Large intestine (tissue), 3 donors: ENCODE data around the gene PROSER2. TPM values are rescaled to one million over a fixed set of nuclear protein-coding genes. Genes with fewer than 3 reads are reported as not detected.

Source experiments
- DNase-seq, 2 donors: peaks; one replicate each; pipeline versions ENCODE4 v3.0.0 to v3.0.0-alpha.2; 2013
- H3K27ac ChIP-seq: one replicate; pipeline ENCODE4 v1.5.1; 2013; ENCODE audit warnings: low read length
- H3K27me3 ChIP-seq: 2 replicates; pipeline ENCODE4 v1.6.1; 2013; ENCODE audit warnings: low read length; ENCODE audit not compliant: control insufficient read depth, insufficient read depth
- H3K36me3 ChIP-seq: 2 replicates; pipeline ENCODE4 v1.6.1; 2013; ENCODE audit warnings: low read length; ENCODE audit not compliant: control insufficient read depth, insufficient read depth
- H3K4me1 ChIP-seq: one replicate; pipeline ENCODE4 v1.6.1; 2013; ENCODE audit warnings: low read length; ENCODE audit not compliant: control insufficient read depth, insufficient read depth
- H3K4me3 ChIP-seq: one replicate; pipeline ENCODE4 v1.5.1; 2013; ENCODE audit warnings: low read length
- H3K9me3 ChIP-seq: one replicate; pipeline ENCODE4 v1.6.1; 2013; ENCODE audit warnings: mild to moderate bottlenecking, low read depth, low read length, moderate library complexity; ENCODE audit not compliant: control insufficient read depth
- WGBS: methylation state at CpG from one replicate; pipeline ENCODE4 v1.1.5; 2013; ENCODE audit warnings: low lambda C conversion rate; ENCODE audit not compliant: insufficient coverage; 5-methylcytosine and 5-hydroxymethylcytosine counted together
- polyA plus RNA-seq: library from polyadenylated mRNA; unstranded; fragments of 120-200 nt; gene quantifications from one replicate; pipeline ENCODE4 v1.2.1, GENCODE V29; 2013

PROSER2 gene
- polyA plus RNA-seq, 1 donor, result 6.7 TPM

- H3K4me1 ChIP-seq, result no peaks in the 10 kb centered on the region
Observed at GRCh38 chr10:11901833-11902475, 78.8 kb downstream of the PROSER2 start.

DNA sequence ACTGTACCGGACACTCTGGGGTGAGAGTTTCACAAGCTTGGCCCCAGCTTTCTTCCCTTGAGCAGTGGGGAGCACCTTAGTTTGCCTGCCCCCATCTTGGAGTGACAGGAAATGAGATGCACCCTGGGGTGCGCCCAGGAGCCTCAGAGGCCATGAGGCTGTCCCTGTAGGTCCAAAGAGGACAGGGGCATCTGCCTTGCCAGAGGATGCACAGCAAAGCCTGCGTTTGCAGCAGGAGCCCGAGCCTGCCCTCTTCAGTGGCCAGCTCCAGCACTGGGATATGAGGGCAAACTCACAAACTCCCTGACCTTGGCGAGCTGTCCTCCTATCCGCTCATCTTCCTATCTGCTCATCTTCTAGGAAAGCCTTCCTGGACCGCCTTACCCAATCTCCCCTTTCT is 79.5 kb downstream of the PROSER2 start:
- no peak for DNase-seq
- no peaks in the 10 kb centered on the region for H3K27me3 ChIP-seq
- H3K4me1 ChIP-seq, result no peaks in the 10 kb centered on the region
- 93% methylated on average over 3 of the region's 7 CpGs for WGBS
- H3K9me3 ChIP-seq, result no peaks in the 10 kb centered on the region
- H3K36me3 ChIP-seq, result no peaks in the 10 kb centered on the region
- H3K27ac ChIP-seq, result no peak overlapping the region
- H3K4me3 ChIP-seq, result no peak overlapping the region

More at GRCh38 chr10:11901833-11902475, 78.8 kb downstream of the PROSER2 start:
- Histone ChIP-seq H3K4me3 (no peak overlapping the region), H3K36me3 (no peaks in the 10 kb centered on the region), H3K27me3 (no peaks in the 10 kb centered on the region), H3K27ac (no peak overlapping the region), H3K9me3 (no peaks in the 10 kb centered on the region)
- WGBS, result 83% methylated on average over 2 of the region's 23 CpGs
- no peak for DNase-seq

DNA sequence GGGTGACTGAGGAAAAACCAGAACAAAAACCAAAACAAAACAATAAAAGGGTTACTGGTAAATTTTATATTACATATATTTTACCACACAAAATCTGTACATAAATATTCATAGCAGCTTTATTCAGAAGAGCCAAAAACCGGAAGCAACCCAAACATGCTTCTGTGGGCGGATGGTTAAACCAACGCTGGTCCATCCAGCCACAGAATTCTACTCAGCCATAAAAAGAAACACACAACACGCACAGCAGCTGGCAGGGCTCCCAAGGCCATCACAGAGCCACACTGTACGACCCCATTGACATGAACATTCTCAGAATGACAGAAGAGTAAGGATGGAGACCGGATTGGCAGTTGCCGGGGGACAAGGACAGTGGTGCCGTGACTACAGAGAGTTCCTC is 83.6 kb downstream of the PROSER2 start:
- no peaks in the 10 kb centered on the region for H3K9me3 ChIP-seq
- no CpG with 5 or more reads among the region's 8 CpGs for WGBS

DNA sequence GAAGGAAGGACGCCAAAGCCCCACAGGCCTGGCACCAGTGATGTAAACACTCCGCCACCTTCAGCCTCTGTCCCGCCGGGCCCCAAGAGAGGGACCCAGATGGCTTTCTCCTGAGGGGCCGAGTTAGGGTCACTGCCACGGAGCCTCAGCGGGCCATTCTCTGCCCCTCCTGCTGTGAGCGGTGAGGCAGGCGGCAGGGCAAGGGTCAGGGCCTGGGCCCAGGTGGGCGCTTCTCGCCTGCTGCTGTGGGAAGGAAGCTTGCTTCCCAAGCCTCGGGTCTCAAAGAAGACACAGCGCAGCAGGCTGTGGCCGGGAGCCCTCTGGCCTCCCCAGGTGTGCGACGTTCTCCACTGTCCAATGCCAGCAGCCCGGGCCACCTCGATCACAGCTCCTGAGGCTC is 84.8 kb downstream of the PROSER2 start:
- DNase-seq, result no peak
- no peaks in the 10 kb centered on the region for H3K9me3 ChIP-seq
- WGBS, result no CpG with 5 or more reads among the region's 18 CpGs
- no peak overlapping the region for H3K27ac ChIP-seq
- no peaks in the 10 kb centered on the region for H3K27me3 ChIP-seq
- H3K4me1 ChIP-seq, result no peaks in the 10 kb centered on the region
- no peak overlapping the region for H3K4me3 ChIP-seq
- no peaks in the 10 kb centered on the region for H3K36me3 ChIP-seq

More for the DNA sequence above, 83.6 kb downstream of the PROSER2 start:
- DNase-seq, result no peak
- Histone ChIP-seq H3K4me3 (no peak overlapping the region), H3K27ac (no peak overlapping the region), H3K27me3 (no peaks in the 10 kb centered on the region), H3K4me1 (no peaks in the 10 kb centered on the region), H3K36me3 (no peaks in the 10 kb centered on the region)

- H3K36me3 ChIP-seq, result no peaks in the 10 kb centered on the region
- H3K4me1 ChIP-seq, result no peaks in the 10 kb centered on the region
- no CpG with 5 or more reads among the region's 10 CpGs for WGBS
- no peak overlapping the region for H3K4me3 ChIP-seq
- H3K27ac ChIP-seq, result no peak overlapping the region
- H3K9me3 ChIP-seq, result no peaks in the 10 kb centered on the region
- DNase-seq, result no peak
- H3K27me3 ChIP-seq, result no peaks in the 10 kb centered on the region
Observed at GRCh38 chr10:11908536-11908935, 85.4 kb downstream of the PROSER2 start.

DNA sequence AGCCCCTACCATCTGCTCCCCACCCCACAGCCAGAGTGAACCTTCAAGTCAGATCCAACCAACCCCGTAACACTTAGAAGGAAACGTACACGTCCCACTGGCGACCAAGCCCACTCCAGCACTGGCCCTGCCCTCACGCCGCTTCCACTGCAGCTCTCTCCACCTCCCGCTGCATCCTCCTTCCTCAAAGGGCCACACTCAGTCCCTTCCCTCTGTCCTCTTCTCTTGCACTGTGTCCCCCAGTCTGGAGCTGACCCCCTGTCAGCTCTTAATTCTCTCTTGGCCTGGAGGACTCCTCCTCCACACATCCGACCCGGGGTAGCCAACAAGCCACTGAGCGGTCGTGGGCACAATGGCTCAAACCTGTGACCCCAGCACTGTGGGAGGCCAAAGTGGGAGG is 85.8 kb downstream of the PROSER2 start:
- Histone ChIP-seq H3K27ac (no peak overlapping the region), H3K36me3 (no peaks in the 10 kb centered on the region), H3K4me3 (no peak overlapping the region), H3K9me3 (no peaks in the 10 kb centered on the region), H3K4me1 (no peaks in the 10 kb centered on the region), H3K27me3 (no peaks in the 10 kb centered on the region)
- WGBS, result no CpG with 5 or more reads among the region's 11 CpGs
- DNase-seq, result no peak

DNA sequence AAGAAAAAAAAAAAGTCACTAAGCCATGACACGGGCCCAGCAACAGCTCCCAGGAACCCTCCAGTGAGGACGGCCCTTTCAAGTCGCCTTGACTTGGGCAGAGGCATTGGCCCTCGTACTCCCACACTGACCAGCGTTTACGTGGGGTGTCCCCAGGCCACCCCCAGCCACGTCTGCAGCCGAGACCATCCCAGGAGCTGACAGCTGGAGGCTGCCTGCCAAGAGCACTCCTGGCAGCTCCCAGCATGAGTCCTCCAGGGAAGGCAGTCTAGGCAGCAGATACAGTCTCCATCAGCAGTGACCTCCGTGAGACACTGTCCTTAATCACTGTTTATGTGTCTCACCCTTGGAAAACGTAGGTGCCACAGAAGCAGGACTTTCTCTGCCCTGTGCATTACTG is 86.5 kb downstream of the PROSER2 start:
- WGBS, result no CpG with 5 or more reads among the region's 10 CpGs
- no peak overlapping the region for H3K4me3 ChIP-seq
- H3K27ac ChIP-seq, result no peak overlapping the region
- H3K4me1 ChIP-seq, result no peaks in the 10 kb centered on the region
- no peaks in the 10 kb centered on the region for H3K9me3 ChIP-seq
- H3K27me3 ChIP-seq, result no peaks in the 10 kb centered on the region
- no peaks in the 10 kb centered on the region for H3K36me3 ChIP-seq
- no peak for DNase-seq

GRCh38 chr10:11910102-11910501 is 86.9 kb downstream of the PROSER2 start:
- no peak overlapping the region for H3K27ac ChIP-seq
- no CpG with 5 or more reads among the region's 10 CpGs for whole genome bisulfite sequencing
- no peak for DNase-seq

DNA sequence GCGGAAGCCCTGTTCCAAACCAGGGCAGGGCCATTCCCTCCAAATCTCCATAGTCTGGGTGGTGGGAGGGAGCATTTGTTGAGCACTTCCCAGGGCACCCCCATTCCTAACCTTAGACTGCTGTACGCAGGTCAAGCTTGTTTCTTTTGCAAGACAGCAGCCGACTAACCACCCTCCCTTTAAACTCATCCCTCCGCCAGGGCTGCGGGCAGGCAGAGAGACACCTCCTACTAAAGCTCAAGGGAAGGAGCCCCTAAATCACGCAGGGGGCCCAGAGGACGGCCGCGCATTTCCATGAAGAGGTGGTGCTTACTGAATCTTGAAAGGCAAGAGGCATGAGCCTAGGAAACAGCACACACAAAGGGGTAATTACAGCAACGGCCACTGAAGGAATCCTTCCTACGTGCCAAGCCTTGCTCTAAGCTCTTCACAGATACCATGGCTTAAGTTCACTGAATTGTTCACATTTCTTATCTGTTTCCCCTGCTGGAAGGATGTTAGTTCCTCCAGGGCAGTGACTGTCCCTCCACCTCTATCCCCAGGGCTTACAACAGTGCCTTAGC is 90.0 kb downstream of the PROSER2 start:
- Histone ChIP-seq H3K4me3 (no peak overlapping the region), H3K27ac (no peak overlapping the region), H3K4me1 (no peaks in the 10 kb centered on the region), H3K9me3 (no peaks in the 10 kb centered on the region), H3K36me3 (no peaks in the 10 kb centered on the region), H3K27me3 (no peaks in the 10 kb centered on the region)
- WGBS, result no CpG with 5 or more reads among the region's 11 CpGs
- no peak for DNase-seq

More at GRCh38 chr10:11910102-11910501, 86.9 kb downstream of the PROSER2 start:
- Histone ChIP-seq H3K4me1 (no peaks in the 10 kb centered on the region), H3K9me3 (no peaks in the 10 kb centered on the region), H3K4me3 (no peak overlapping the region), H3K27me3 (no peaks in the 10 kb centered on the region), H3K36me3 (no peaks in the 10 kb centered on the region)

GRCh38 chr10:11918384-11918783 is 95.2 kb downstream of the PROSER2 start:
- Histone ChIP-seq H3K27me3 (no peaks in the 10 kb centered on the region), H3K4me1 (no peaks in the 10 kb centered on the region), H3K9me3 (no peaks in the 10 kb centered on the region), H3K36me3 (peaks cover 30% of the 10 kb centered on the region), H3K4me3 (no peak overlapping the region), H3K27ac (no peak overlapping the region)
- DNase-seq, result no peak
- WGBS, result 0% methylated on average over 1 of the region's 8 CpGs

GRCh38 chr10:11919271-11919670 is 96.1 kb downstream of the PROSER2 start:
- no peaks in the 10 kb centered on the region for H3K27me3 ChIP-seq
- no peak for DNase-seq
- no peaks in the 10 kb centered on the region for H3K9me3 ChIP-seq
- no CpG with 5 or more reads among the region's 7 CpGs for WGBS
- peaks cover 30% of the 10 kb centered on the region for H3K36me3 ChIP-seq
- no peak overlapping the region for H3K4me3 ChIP-seq
- no peaks in the 10 kb centered on the region for H3K4me1 ChIP-seq
- no peak overlapping the region for H3K27ac ChIP-seq
